Stimulated activated CD8-positive, alpha-beta memory T cell treated with anti-CD3 and anti-CD28 coated beads, Interleukin-15, amount 100 ng/mL, for 48 hours (primary cell): Measurements from ENCODE around the gene PSMC3.

Experiments
- DNase-seq, 2 donors: peaks; one replicate each; pipeline ENCODE4 v3.0.0-alpha.2; 2020; ENCODE audit warnings: low read depth in 2 of 2

PSMC3 gene

GRCh38 chr11:47413908-47414684 is 12.1 kb downstream of the PSMC3 start:
- DNase-seq = no peak

GRCh38 chr11:47413351-47413750 is 12.9 kb downstream of the PSMC3 start:
- DNase-seq = no peak

DNA sequence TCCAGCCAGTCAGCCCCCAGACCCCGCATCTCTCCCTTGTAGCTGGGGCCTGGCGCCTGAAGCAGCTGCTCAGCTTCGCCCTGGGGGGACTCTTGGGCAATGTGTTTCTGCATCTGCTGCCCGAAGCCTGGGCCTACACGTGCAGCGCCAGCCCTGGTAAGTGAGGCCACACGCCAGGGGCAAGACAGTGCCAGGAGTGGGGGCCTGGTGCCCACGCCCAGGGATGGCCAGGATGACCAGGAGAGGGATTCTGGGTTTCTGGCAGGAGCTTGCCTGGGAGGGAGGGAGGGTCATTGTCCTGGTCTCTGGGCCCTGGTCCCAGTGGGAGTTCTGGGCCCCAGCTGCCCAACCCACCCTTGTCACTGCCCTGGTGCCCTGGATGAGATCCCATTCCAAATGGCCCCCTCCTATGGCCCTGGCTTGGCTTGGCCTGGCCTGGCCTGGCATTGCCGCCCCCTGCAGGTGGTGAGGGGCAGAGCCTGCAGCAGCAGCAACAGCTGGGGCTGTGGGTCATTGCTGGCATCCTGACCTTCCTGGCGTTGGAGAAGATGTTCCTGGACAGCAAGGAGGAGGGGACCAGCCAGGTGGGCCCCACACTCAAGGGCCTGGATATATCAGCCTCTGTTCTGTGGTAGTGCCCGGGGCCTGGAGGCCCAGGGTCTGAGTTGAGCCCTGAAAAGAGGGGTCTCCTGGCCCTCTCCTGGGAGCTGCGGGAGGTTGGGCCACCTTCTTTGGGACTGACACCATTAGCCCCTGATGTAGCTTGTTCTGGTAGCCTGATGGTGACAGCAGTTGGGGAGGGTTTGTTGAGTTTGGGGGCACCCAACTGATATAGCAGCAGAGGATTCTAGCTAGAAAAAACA is 14.1 kb downstream of the PSMC3 start:
- peak in 1 of 2 donors; percentile 38 for DNase-seq

GRCh38 chr11:47410370-47411264 is 15.6 kb downstream of the PSMC3 start:
- DNase-seq = no peak

- no peak for DNase-seq
These were observed 16.5 kb downstream of the PSMC3 start for GRCh38 chr11:47409440-47410369.

DNA sequence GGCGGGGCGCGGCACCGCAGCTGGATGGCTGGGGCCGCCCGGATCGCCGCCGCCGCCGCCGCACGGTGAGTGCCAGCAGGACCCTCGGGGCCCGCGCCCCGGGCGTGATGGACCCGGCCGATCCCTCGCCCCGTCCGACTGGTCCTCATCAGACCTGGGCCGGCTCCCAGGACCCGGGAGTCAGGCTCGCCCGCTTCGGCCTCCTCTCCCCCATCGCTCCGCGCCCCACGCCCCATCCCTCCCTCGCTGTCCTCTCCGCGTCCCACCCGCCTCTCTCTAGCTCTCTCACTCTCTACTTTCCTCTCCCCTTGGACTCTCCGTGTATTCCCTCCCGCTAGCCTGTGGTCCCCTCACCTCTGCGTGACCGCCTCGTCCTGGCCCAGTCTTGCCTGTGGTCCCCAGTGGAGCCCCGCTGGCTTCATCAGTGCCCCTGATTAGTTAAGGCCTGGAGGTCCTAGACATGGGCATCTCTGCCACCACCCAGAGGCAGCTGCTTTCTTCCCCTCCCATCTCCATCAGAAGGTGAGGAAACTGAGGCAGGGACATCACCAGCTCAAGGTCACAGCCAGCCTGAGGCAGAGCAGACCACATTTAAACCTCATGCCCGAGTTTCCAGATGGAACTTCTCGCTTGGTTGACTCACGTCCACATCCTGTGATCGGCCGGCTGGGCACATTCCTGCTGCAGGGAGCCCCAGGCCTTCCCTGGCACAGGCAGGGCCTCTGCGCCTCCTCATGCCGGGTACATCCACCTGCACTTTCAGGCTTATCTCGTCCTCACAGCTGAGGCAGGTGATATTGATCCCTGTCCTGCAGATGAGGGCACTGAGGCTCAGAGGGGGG is 17.4 kb downstream of the PSMC3 start:
- no peak for DNase-seq

DNA sequence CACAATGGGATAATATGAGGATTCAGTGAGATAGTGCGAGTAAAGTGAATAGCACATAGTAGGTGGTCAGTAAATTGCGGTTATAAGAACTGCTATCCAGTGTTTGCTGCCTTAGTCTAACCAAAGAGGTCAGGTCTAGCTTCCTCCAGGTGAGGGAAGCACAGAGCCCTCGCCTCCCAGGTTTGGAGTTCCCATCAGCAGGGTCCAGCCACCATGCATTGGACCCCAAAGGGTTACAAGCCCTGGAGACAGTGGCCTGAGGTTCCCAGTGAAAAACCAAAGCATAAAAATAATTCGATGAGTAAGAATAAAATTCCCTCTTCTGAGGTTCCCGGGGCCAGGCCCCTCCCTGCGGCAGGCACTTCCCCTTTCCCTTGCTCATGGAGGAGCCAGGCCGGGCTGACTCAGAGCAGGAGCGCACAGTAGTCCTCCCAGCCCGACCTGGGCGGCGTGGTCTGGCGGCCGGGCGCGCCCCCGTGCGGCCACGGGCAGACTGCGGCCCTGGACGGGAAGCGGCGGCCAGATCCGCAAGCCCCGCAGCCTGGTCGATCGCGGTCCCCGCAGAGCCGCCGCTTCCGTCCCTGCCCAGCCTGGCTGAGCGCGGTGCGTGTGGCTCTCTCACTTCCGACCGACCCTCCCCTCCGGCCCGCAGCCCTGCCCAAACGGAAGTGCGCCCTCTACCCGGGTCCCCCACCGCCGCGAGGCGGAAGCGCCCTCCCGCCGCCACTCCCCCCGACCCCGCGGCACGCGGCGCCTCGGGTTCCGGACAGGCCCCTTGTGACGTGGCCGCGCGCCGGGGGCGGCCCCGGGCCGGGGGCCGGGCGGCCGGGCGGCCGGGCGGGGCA is 18.3 kb downstream of the PSMC3 start, which contains the start of gene SLC39A13:
TSS of gene SLC39A13 (plus strand) at position 845 of the 845 bp plus-strand sequence. CDS start 1,505 bp downstream, outside the sequence.
- peak; percentile 88 to 89 for DNase-seq

- DNase-seq = no peak
These were observed 19.1 kb downstream of the PSMC3 start for GRCh38 chr11:47406896-47407745.

GRCh38 chr11:47403571-47403970 is 22.7 kb downstream of the PSMC3 start:
- no peak for DNase-seq

DNA sequence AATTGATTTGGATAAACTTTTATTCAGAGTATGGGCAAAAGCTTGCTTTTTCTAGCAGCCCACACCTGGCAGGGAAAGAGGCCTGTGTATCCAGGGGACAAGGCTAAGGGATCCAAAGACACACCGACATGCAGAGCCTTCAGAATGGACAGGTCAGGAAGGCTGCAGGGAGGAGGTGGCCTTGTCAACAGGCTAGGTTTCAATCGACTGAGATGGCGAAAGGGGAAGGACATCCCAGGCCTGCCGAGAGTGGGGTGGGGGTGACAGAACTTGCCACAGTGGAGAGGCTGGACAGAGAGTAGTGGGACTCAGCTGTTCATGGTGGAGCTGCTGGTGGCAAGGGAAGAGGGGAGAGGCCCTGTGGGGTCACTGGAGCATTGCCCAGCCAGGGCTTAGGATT is 23.1 kb downstream of the PSMC3 start:
- no peak for DNase-seq

GRCh38 chr11:47400768-47401279 is 25.4 kb downstream of the PSMC3 start:
- no peak for DNase-seq

GRCh38 chr11:47399860-47400767 is 26.1 kb downstream of the PSMC3 start:
- DNase-seq = no peak

- no peak for DNase-seq
These were observed 27.7 kb downstream of the PSMC3 start for GRCh38 chr11:47398551-47398950.

DNA sequence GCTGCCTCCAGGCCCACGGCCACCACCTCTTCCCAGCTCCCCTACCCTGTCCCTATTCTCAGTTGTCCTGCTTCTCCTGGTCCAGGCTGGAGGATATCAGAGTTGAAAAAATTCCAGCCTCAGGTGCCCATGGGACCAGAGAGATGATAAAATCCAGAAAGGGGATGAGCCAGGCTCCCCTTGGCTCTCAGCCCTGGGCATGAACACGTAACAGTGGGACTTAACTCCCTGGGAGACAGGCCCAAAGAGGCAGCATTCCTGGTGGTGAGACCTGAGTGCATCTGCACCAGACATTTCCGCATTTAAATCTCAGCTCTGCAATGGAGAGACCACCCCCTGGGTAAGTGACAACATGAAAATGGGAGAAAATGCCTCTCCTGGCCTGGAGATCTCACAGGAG is 28.2 kb downstream of the PSMC3 start:
- no peak for DNase-seq

DNA sequence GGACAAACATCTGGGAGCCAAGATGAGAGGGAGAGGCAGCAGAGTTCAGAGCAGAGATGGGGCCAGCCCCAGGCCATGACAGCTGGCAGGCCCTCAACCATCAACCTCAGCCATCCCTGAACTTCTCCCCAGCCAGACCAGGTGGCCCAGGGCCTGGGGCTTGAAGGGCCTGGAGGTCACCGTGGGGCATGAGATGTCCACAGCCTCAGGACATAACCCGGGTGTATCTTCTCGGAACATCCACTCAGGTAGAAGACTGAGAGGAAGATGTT is 30.3 kb downstream of the PSMC3 start:
- DNase-seq = no peak

GRCh38 chr11:47395223-47396048 is 30.8 kb downstream of the PSMC3 start:
- DNase-seq = no peak
